HG03039 (cell line): ENCODE results near the gene CDKN1C.

Experiments used
- ATAC-seq: cut with Tn5 transposase; IDR thresholded peaks from one replicate; pipeline ENCODE4 v1.9.1; 2021; ENCODE audit warnings: mild to moderate bottlenecking, moderate library complexity; ENCODE audit not compliant: unreplicated experiment

The CDKN1C gene

DNA sequence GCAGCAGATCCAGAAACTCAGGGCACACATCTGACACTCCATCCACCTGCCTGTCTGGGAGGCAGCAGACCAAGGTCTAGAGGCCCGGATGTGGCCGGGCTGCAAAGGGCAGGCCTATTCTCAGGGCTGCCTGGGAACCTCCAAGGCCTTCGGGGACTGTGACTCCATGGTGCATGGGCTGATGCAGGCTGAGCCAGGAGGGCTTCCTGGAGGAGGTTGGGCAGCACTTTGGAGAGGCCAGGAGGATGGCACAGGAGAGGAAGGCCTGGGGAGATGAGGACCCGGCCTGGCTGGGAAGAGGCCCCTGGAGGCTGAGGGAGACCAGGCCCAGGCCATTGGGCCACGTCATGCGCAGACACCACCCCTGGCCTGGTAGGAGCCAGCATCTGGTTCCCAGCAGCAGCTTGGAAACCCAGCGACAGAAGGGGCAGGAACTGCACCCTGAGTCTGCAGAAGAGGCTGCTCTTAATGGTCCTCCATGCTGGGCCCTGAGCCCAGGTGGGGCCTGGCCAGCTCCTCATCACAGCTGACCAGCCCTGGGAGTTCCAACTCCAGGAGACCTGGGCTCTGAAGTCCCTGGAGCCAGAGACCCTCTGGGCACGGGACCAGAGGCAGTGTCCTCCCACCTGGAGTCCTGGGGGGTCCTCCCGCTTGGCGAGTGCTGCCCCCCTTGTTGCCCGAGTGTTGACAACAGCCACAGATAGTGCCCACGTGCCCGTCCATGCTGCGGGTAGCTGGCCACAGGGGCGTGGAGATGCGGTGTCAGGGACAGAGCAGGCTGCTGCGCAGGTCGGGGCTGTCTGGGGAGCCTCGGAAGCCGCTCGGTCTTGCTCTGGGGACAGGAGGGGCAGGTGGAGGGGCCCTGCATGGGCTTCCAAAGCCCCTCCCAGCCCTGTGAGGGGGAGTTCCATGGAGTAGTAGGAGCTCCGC lies 38.1 kb upstream of the CDKN1C start:
- no peak for ATAC-seq

- ATAC-seq: no peak
These were observed 37.1 kb upstream of the CDKN1C start for GRCh38 chr11:2922655-2923054.

DNA sequence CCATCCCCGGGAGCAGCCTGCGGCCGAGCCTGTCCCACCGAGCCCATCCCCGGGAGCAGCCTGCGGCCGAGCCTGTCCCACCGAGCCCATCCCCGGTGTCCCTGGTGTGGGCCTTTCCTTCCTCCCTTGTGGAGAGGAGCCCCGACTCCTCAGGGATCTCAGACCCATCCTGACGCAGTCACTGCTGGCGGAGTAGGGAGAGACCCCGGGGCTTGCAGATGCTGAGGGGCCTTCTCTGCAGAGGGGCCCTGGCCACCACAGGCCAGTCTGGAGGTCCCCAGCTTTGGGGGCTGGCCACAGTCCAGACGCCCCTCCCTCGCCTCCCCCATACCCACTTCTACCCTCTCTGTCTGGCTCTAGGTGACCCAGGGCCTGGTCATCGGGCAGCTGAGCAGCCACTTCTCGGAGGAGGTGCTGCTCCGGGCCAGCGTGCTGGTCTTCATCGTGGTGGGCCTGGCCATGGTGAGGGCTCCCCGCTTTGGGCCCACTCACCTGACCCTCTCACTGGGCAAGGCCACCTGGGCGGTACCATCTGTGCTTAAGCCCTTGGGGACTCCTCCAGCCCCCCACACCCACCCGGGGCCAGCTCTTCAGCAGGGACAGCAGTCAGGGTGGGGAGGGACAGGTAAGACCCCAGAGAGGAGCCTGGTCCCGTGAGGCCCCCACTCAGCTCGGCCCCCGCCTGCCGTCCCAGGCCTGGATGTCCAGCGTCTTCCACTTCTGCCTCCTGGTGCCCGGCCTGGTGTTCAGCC lies 36.3 kb upstream of the CDKN1C start:
- no peak for ATAC-seq

- ATAC-seq: no peak
These were observed 35.7 kb upstream of the CDKN1C start for GRCh38 chr11:2921261-2921660.

- no peak for ATAC-seq
These were observed 34.8 kb upstream of the CDKN1C start for GRCh38 chr11:2920343-2920742.

- ATAC-seq: no peak
These were observed 34.3 kb upstream of the CDKN1C start for GRCh38 chr11:2919837-2920236.

DNA sequence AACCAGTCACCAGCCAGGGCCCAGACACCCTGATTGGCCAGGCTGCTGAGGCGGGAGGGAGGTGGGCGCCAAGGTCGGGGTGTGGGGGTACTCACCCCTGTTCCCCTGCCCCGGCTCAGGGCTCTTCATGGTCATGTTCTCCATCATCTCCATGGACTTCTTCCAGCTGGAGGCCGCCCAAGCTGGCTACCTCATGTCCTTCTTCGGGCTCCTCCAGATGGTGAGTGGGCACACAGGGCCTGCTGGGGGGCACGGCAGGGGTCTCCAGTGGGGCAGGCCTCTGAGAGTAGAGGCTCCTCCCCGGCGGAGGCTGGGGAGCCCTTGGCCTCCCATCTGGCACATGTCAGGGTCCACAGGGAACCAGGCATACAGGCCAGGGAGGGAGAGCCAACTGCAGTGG lies 33.6 kb upstream of the CDKN1C start:
- no peak for ATAC-seq

DNA sequence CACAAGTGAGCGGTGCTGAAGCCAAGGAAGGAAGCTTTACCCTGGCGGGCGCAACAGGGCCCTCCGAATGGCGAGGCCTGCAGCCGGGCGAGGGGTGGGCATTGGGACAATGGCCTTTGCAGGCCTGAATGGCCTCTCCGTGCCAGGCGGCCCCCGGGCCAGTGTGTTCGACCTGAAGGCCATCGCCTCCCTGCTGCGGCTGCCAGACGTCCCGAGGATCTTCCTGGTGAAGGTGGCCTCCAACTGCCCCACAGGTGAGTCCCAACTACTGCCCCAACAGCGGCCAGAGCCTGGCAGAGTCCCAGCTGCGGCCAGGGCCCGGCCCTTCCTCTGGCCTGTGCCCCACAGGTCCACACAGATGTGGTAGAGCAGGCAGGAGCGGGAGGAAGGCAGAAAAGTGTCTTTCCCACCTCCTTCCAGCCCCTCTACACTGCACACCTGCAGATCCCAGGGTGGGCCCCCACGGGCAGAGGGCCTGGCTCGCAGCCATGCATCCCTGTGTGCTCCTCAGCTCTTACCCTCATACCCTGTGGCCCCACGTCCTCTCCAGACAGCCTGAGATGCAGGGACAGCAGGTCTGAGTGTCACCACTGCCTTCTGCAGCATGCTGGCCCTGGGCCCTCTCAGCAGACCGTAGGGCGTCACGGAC lies 32.4 kb upstream of the CDKN1C start:
- no peak for ATAC-seq

GRCh38 chr11:2916892-2917645 lies 31.5 kb upstream of the CDKN1C start:
- no peak for ATAC-seq

DNA sequence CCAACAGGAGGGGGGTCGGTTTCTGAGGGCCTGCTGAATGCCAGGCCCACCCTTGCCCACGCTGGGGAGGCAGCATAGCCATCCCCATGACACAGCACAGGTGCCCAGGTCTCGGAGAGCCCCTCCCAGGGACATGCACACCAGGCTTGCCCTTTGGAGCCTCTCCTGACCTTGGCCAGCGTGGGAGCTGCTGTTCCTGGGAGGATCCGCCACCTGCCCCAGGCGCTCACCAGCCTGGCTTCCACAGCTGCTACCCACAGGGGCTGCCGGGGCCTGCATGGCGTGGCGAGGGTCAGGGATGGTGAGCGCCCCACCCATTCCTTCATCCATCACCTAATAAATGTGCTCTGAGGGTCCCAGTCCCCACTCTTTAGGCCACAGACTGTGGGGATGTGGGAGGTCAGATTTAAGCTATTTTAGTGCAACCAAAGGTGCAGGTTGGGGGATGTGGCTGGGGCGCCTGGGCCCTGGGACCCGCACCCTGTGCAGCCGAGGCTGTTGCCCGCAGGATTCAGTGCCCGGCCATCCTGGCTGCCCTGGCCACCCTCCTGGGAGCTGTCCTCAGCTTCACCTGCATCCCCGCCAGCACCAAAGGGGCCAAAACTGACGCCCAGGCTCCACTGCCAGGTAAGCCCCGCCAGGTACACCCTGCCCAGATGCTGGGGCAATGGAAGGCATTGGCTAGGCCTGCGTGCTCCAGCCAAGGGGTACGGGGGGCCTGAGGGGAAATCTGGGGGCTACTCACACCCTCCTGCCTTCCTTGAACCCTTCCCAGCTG lies 30.7 kb upstream of the CDKN1C start:
- ATAC-seq: no peak

DNA sequence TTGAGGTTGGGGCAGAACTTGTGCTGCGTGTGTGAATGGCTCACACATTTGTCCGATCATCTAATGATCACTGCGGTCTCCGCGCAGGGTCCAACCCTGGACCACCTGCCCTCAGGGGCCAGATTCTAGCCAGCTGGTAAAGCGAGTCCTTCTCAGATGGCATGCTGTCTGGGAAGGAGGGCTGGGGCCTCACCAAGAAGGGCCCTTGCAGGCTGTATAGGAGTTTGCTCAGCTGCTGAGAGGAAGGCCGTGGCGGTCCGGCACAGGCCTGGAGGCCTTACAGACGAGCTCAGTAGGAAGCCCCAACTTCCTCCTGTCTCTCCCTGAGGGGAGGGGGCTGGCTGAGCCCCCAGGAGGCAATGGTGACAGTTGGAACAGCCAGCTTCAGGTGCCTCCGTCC lies 29.9 kb upstream of the CDKN1C start:
- ATAC-seq: no peak

DNA sequence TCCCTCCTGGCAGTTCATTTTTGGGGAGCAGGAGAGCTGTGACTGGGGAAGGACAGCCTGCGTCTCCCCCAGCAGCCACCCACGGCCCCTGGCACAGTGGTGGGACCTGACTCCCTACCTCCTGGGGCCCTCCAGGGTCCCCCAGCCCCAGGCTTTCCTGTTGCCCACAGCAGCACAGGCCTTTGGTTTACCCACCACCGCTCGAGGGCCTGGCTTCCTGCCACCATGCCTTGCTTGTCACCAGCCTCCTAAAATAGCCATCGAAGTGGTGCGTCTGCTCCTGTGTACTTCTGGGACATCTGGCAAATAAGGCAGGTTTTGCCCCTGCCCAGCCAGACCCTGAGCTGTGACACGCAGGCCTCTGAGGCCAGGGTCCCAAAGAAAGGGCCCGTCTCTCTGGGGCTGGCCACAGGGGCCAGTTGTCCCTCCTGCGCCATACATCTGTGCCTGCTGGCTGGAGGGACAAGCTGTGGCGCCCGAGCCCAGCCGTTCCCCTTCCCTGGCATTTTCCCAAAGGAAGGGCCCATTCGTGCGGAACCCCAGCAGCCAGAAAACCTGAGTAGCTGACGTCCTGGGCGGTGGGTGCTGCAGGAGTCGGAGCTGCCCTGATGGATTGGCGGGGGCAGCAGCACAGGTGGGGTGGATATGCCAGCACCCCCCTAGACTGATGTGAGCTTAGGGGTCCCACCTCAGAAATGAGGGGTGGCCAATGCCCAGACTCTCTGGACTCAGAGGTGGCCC lies 29.1 kb upstream of the CDKN1C start:
- no peak for ATAC-seq

GRCh38 chr11:2913776-2914175 lies 28.2 kb upstream of the CDKN1C start:
- ATAC-seq: no peak

GRCh38 chr11:2913019-2913431 lies 27.4 kb upstream of the CDKN1C start:
- ATAC-seq: no peak

- no peak for ATAC-seq
These were observed 26.9 kb upstream of the CDKN1C start for GRCh38 chr11:2912498-2912897.

DNA sequence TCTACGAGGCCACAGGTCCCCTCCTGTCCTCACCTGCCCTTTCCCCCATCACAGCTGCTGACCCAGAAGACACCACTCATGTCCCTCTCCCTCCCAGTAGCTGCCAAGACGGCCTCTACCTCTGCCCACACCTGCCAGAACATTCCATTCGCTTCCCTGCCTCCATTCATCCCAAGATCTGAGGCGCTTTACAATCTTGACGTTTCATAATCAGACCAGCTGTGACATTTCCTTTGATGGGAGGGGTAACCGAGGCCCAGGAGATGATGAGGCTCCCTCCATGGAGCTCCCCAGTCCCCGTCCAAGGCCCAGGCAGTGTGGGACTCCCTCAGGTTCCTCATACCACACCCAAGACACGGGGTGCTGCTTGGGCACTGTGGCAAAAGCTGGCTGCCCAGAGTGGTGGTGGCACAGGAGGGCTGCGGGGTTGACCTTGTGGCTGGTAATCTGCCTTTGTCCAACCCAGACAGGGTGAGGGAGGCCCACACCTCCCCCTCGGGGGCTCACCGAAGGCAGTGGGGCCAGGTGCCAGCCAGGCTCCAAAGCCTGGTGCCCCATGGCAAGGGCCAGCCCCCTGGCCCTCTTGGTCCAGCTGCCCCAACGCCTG lies 26.3 kb upstream of the CDKN1C start:
- no peak for ATAC-seq

DNA sequence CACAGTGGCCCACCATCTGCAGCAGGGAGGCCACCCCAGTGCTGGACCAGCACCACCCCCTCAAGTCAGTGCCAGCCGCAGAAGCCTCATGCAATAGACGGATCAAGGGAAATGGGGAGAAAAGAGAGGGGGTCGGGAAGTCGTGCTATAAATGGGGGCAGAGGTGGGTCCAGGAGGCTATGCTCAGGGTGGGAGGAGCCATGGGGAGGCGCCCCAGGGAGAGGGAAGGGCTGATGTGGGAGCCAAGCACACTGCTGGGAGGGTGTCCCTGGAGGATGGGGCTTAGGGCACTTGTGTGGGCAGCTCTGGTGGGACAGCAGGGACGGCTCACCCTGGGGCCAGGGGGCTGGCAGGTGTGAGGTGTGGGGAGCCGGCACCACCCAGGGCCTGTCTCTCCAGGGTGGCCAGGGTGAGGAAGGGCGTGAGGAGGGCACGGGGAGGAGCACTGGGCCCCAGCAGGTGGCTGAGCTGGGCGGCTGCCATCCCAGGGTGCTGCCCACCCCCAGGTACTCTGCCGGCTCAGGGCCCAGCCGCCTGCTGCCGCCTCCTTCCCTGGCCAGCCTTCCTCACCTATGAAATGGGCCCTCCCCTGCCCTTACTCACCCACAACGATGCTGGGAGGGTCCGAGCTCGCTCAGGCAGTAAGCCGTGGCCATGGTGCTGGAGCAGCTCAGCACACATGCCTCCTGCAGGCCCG lies 25.7 kb upstream of the CDKN1C start:
- no peak for ATAC-seq

DNA sequence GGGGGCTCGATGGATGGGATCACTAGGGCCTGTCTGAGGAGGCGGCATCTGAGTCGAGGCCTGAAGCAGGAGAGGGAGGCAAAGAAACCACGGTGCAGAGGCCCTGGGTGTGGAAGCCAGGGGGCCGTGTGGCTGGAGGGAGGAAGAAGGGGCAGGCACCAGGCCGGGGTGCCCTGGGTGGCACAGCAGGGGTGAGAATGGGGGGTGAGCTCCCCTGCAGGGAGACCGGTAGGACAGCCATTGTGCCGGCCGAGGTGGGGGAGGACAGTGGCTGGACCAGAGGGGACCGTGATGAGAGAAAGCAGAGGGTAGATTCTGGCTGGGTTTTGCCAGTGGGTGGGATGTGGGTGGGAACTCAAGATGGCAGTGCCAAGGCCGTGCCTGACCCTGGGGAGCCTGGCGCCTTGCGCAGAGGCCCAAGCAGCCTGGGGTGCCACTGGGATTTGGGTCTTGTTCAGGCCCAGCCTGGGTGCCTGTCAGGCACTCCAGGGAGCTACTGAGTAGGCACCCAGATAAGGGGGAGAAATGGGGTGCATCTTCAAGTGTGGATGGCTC lies 24.9 kb upstream of the CDKN1C start:
- no peak for ATAC-seq
